Dermis microvascular lymphatic vessel endothelial cell (primary cell): Measurements from ENCODE around the gene SPEN. TPM values are rescaled to one million over a fixed set of nuclear protein-coding genes. Genes with fewer than 3 reads are reported as not detected.
"Not testable (repeated sequence)": the region's sequence is repeated elsewhere in the genome, so short reads cannot be mapped to it uniquely, and the experiment has no call there.

Experiments
- DNase-seq, 2 donors: peaks; one replicate each; pipeline versions ENCODE4 v3.0.0 to v3.0.0-alpha.2; 2010; ENCODE audit warnings: low read depth in 2 of 2
- total RNA-seq: library from RNA; depleted of rRNA; stranded (reverse); fragments of >200 nt; gene quantifications from 2 replicates; pipeline ENCODE4 v1.2.1, GENCODE V29; 2014

SPEN gene
- total RNA-seq, 1 donor from 2014 or later = 10.8 TPM

DNA sequence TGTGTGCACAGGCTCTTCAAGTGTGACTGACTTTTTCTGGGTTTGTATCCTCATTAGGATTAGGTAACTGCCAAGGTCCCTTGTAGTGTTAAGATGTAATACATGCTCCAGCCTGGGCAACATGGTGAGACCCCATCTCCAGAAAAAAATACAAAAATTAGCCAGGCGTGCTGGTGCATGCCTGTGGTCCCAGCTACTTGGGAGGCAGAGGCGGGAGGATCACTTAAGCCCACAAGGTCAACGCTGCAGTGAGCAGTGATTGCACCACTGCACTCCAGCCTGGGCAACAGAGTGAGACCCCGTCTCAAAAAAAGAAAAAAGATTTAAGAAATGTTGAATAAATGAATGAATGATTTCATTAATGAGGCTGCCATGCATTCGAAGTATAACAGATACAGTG, 113.3 kb downstream of the SPEN start:
- DNase-seq = no peak

DNA sequence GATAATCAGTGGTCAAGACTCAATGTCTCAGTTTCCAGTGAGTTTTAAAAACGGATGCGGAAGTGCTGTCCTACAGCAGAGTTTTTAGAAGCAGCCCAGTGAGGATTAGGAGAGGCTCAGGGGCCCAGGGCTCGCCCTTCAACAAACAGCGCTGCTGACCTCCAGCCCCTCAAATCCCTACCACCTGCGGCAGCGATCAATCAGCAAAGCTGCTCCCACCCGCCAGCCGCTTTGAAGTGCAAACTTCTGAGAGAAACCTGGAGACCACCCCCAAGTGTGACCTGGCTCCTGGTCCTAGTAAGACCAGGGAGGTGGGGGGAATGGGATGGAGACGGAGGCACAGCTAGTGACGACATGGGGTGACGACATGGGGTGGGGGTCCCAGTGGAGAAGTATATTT, 114.0 kb downstream of the SPEN start:
- DNase-seq = no peak

DNA sequence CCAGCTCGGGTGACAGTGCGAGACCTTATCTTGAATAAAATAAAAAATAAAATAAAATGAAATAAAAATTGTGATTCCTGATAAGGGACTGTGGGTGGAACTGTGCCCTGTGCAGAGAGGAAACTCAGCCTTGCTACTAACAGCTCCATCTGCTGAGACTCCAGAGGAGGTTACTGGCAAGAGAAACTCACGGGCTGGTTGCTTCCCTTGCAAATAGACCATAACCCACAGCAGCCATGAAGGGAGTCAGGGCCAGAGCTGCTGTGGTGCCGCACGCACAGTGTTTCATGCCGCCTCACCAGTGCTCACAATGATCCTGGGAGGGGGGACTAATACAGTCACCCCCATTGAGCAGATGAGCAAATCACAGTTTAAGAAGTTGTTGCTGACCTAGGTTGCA, 114.7 kb downstream of the SPEN start:
- no peak for DNase-seq

DNA sequence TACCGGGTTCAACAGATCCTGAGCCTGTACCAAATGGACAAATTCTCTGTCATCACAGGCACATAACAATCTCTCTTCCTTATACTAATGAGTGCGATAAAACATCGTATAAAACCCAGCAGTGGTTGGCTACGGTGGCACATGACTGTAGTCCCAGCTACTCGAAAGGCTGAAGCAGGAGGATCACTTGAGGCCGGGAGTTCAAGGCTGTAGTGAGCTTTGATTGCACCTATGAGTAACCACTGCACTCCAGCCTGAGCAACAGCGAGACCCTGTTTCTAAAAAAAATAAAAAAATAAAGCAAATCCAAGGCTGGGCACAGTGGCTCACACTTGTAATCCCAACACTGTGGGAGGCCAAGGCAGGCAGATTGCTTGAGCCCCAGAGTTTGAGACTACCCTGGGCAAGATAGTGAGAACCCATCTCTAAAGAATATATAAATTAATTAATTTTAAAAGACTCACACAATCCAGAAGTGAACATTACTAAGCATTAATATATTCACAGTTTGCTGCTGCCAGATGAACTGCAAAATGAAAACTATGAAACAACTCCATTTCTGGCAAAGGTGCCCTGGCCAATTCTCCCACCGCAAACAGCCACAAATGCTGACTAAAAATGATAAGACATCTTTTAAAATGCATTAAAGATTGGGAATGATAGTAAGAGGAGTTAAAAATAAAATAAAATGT, 115.3 kb downstream of the SPEN start:
- DNase-seq = no peak

DNA sequence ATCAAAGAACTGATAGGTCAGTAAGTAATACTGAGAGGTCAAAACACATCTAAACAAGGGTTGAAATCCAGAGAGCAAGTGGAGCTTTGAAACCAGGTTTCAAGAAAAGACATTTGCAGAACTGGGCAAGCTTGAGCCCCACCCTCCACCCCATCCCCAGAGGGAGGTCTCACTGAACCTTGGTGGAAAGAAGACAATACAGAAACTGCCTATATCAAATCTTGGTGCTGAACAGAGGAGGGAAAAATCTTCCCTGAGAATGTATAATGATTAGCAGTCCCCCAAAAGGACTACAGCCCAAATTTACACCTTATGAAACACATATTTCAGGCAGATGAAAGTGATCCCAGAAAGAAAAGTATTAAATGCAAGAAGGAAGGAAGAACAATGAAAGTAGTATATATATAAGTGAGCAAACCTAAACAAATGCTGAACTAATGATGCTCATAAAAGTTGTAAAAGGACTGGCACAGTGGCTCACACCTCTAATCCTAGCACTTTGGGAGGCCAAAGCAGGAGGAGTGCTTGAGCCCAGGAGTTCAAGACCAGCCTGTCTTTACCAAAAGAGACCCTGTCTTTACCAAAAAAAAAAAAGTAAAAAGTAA, 116.0 kb downstream of the SPEN start:
- no peak for DNase-seq

DNA sequence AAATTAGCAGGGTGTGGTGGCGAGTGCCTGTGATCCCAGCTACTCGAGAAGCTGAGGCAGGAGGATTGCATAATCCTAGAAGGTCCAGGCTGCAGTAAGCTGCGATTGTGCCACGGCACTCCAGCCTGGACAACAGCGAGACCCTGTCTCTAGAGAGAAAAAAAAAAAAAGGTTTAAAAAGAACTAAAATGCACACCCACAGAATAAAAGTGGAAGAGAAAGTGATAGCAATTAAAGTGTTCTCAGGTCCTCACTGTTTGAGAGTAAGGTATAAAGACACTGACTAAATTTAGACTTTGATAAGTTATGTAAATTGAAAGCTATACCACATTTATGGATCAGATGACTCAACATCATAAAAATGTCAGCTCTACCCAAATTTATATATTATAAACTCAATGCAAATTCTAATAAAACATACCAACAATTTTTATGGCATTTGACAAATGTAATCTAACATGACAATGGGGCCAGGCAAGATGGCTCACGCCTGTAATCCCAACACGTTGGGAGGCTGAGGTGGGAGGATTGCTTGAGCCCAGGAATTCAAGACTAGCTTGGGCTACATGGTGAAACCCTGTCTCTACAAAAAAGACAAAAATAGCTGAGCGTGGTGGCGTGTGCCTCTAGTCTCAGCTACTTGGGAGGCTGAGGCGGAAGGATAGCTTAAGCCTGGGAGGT, 116.6 kb downstream of the SPEN start:
- no peak for DNase-seq

DNA sequence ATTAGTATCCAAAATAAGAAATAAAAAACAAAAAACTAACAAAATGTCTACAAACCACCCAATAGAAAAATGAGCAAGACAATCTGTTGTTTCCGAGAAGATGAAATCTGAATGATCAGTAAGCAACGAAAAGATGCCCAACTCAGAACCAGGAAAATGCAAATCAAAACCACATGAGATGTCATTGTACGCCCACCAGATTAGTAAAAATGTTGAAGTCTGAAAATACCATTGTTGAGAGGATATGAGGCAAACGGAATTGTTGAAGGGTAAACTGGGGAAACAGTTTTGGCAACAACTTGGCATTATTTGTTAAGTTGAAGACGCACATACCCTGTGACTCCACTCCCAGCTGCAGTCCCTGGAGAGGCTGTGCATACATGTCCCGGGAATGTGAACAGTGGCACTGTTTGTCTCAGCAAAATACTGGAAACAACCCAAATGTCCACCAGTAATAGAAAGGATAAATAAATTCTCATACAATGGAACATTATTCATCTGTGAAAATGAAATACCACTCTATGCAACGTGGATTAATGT, 117.8 kb downstream of the SPEN start:
- DNase-seq = peak in 1 of 2 donors; percentile 78

DNA sequence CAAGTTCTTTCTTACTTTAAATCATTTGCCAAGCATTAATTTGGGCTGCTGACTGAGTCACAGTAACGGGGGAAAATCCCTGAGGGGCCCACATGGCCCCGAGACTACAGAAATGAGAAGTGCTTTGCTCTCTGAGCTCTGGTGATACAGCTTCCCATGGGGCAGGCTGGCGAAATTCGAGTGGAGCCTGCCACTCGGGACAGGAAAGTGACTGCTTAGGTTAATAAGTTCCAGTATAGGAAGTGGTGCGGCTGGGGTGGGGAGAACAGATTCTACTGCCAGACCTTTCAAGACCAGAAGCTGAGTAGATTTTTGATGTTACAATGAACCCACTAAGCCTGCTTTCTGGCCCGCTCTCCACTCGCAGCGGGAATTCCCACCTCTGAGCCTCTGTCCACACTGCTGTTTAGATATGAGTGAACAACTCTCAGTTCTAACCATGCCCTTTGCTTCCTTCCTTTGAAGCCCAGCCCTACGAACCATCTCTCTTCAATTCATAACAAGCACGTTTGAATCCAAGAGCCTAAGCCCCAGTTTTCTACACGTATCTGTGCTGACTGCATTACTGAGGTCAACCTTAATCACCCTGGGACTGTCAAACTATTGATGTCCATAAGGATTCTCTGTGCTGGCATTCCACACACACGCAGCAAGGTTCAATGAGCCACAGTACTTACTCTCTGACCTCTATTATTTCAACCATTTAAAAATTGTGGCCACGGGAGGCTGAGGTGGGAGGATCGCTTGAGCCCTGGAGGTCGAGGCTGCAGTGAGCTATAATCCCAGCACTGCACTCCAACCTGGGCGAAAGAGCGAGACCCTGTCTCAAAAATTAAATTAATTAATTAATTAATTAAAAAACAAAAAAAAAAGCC, 118.8 kb downstream of the SPEN start:
- DNase-seq = peak in 1 of 2 donors; percentile 69

DNA sequence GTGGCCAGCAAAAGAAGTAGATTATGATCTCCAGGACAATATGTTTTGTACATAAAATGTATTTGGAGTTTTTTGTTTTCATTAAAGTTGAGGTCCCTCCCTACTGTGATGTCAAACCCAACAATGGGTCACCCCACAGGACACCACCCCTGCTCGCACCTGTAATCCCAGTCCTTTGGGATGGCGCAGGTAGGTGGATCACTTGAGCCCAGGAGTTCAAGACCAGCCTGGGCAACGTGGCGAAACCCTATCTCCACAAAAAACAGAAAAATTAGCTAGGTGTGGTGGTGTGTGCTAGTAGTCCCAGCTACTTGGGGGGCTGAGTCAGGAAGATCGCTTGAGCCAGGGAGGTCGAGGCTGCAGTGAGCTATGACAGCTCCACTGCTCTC, 119.4 kb downstream of the SPEN start:
- DNase-seq = no peak

DNA sequence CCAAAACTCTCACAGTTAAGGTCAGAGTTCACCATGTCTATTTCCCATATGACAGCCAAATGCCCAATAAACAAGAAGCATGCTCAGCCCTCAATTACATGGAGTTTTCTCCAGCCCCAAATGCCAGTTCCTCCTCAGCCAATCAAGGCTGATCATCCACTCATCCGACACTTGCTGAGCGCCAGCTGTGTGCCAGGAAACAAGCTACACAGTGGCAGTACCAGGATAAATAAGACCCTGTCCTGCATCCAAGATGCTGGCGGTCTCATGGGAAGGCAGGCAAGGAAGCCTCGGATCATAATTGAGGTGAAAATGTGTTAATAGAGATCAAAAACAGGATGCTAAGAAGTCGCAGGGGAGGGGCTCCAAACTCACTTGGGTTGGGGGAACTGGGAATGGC, 120.7 kb downstream of the SPEN start:
- DNase-seq = no peak

DNA sequence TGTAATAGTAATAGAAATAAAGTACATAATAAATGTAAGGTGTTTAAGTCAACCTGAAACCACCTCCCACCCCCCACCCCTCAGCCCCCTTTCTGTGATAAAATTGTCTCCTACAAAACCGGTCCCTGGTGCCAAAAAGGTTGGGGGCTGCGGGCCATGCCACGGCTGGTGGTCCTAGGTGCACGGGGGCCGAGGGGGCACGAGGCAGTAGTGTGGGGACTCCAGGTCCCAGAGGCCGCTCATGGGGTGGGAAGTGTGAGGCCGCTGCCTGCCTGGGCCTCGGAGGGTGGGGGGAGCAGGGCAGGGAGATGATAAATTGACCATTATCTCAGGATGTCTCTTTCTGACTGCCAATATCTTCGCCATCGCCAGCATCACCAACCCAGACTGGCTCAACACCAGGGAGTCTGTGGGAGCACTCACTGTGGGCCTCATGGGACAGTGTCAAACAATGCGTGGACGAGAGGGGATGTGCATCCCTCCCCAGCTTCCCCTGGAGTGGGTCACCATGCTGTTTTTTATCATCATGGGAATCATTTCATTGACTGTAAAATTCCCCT, 121.9 kb downstream of the SPEN start:
- DNase-seq = no peak

DNA sequence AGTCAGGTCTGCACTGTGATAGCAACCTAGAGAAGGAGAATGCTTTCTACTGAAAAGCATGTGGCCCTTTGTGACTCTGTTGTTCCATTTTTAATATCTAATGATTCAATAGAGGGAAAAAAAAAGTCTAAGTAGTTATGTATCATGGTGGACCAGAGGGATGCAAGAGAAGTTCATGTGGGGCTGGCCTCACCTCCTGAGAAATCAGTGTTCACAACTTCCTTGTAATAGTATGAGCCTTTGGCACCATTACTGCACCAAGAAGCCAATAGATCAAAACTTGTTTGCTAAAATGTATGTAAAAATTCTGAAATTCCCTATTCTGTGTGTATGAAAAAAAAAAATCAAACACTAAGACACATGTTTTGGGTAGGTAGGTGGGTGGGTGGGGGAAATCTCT, 123.4 kb downstream of the SPEN start:
- no peak for DNase-seq

DNA sequence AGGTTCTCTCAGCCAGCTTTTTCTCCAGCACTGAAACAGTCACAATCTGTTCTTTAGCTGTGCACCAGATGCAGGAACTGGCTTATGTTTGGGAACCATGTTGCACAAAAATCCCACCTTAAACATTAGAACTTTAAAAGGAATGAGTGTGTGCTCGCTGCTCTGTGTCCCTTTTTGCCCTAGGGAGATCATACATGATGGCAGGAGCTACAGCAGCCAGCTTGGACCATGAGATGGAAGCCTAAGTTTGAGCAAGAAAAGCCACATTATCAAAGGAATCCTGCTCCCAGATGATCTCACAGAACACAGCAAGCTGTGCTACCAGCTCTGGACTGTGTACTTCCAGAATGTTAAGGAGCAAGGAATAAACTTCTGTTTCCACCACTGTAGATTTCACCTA, 124.9 kb downstream of the SPEN start:
- no peak for DNase-seq

DNA sequence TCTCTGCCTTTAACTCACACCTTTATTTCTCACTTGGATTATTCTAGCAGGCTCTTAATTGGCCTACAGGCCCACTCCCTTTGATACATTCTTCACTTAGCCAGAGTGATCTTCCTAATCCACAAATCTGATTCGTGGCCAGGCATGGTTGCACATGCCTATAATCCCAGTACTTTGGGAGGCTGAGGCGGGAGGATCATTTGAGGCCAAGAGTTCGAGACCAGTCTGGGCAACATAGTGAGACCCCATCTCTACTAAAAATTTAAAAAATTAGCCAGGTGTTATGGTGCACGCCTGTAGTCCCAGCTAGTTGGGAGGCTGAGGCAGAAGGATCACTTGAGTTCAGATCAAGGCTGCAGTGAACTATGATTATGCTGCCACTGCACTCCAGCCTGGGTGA, 126.3 kb downstream of the SPEN start:
- DNase-seq = no peak

DNA sequence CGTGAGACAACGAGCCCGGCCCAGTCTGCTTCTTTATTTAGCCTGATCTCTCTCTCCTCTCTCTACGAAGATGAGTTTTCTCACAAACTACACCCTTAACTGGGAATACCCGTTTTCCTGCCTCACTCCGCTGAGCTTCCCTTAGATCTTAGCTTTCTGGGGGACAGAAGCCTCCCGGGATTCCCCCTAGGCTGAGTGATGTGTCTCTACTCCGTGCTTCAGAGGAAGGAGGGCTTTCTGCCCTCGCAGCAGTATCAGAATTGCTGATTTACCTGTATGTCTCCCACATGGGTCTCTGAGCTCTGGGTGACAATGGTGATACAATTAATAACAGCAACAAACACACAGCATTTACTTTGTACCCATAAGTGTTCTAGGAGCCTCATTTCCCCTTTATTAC, 127.3 kb downstream of the SPEN start:
- no peak for DNase-seq

DNA sequence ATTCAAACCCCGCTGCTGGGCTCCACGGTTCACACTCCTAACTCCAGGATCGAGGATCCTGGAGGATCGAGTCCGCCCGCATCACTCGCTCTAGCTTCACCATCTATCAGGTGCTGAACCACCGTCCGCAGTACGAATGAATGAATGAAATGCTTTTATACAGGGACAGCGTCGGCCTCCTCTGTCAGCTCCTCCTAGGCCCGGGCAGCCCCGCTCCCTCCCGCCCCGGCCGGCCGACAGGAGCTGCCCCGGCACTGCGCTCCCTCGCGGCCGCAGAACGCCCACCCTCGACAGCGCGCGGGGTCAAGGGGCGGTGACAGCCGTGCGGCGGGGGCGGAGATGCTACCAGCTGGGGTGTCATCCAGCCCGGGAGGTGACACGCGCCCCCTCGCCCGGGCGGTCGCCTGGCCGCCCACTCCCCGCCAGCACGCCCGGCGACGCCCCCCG, 127.9 kb downstream of the SPEN start:
- peak in 1 of 2 donors; percentile 75 for DNase-seq

DNA sequence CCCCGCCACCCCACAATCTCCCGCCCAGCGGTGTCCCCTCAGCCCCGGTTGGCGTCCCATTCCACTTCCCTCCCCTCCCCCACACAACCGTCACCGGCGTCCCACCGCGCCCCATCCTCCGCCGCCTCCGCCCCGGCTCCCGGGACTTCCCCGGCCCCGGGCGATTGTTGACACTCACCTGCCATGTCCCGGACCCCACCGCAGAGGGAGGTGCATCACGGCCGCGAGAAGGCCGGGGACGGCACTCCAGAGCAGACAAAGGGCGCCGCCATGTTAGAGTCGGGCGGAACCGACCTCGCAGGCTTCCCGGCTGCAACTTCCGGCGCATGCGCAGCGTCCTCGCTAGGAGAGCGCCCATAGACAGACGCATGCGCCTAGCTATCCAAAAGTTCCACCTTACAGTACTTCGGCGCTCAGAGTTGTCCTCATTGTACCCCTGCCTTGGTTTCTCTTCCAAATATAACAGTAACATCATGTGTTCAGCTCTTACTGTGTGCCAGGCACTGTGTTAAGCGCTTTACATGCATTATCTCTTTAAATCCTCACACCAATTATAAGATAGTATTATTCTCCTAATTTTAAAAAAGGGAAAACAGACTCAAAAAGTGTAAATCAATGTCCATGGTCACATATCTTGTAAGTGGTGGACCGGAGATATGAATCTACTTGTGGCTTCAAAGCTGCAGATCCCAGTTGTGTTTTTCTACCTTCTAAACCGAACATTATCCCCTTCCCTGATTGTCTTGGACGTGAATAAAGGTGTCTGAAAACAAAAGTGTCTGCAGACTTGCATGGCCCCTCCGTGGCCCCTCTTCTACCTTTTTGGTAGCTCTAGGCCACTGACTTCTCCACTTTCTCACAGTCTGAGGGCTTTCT, 128.5 kb downstream of the SPEN start, which contains the start of gene ZBTB17:
TSS of gene ZBTB17 (minus strand) at position 297 of the 876 bp plus-strand sequence. CDS start 27,606 bp downstream, outside the sequence.
- peak; percentile 87 to 93 for DNase-seq

DNA sequence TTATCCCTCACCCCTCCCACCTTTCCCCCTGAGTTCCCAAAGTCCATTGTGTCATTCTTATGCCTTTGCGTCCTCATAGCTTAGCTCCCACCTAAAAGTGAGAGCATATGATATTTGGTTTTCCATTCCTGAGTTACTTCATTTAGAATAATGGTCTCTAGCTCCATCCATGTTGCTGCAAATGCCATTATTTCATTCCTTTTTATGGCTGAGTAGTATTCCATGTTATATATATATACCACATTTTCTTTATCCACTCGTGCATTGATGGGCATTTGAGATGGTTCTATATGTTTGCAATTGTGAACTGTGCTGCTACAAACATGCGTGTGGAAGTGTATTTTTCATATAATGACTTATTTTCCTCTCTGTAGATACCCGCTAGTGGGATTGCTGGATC, 130.4 kb downstream of the SPEN start:
- not testable (repeated sequence) for DNase-seq

DNA sequence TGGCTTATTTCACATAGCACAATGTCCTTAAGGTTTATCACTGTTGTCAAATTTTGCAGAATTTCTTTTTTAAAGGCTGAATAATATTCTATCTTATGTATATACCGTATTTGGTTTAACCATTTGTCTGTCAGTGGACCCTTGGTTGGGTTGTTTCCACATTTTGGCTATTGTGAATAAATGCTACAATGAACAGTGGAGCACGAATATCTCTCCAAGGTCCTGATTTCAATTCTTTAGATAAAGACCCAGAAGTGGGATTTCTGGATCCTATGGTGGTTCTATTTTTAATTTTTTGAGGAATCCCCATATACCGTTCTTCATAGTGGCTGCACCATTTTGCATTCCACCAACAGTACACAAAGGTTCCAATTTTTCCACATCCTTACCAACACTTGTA, 134.2 kb downstream of the SPEN start:
- no peak for DNase-seq

DNA sequence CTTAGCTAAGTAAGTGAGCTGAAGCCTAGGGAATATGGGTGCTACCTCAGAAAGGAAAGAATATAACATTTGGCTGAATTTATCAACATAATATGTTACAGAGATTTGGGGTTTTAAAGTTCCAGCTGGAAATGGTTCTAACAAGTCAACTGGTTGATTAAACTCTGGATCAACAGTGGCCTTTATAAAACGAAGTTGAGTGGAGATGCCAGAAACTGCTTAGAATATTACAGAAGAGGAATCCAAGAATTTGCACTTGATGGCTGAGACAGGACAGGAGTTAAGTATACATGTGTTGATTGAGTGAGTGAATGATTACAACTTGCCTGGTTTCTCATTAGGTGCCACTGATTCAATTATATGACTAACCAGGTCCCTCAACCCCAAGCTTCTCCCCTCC, 135.8 kb downstream of the SPEN start:
- DNase-seq = no peak
